Prostate gland (tissue), 2 donors: Measurements from ENCODE around the gene CHMP6.

Experiments used
- CTCF ChIP-seq, 4 experiments: fragments of 200-600 bp in 2 of 4; fragments of 450-650 bp in 2 of 4; sonication (generic) in 2 of 4; IDR thresholded peaks; 1 replicate in 3 of 4; 2 replicates in 1 of 4; pipeline ENCODE4 v1.5.1; 2016 to 2019; ENCODE audit warnings: antibody characterized with exemption in 4 of 4, mild to moderate bottlenecking in 2 of 4, moderate library complexity in 2 of 4
- POLR2A ChIP-seq: fragments of 450-650 bp; IDR thresholded peaks from one replicate; pipeline ENCODE4 v1.6.1; 2016; ENCODE audit warnings: antibody characterized with exemption, mild to moderate bottlenecking

GRCh38 chr17:80959330-80960036 lies 32.2 kb upstream of the CHMP6 start:
- TF ChIP-seq CTCF (IDR thresholded peaks at IDR 0.05) (peak in 2 of 4 experiments; percentile 16 to 42), POLR2A (no peak)
